CD14-positive monocyte (primary cell): Measurements from ENCODE around the gene LBP. TPM values are rescaled to one million over a fixed set of nuclear protein-coding genes. Genes with fewer than 3 reads are reported as not detected.

Experiments used
- DNase-seq, 3 donors: peaks; one replicate each; pipeline ENCODE4 v3.0.0-alpha.2; 2011 to 2022
- H2AFZ ChIP-seq: 2 replicates; pipeline ENCODE4 v1.6.0; 2012; ENCODE audit warnings: mild to moderate bottlenecking, low read depth, low read length, inconsistent platforms; ENCODE audit not compliant: insufficient read depth, poor library complexity, severe bottlenecking
- H3K27ac ChIP-seq, 2 donors: 1 replicate in 1 of 2; 2 replicates in 1 of 2; pipeline ENCODE4 v1.5.1; 2012 to 2013; ENCODE audit warnings: low read length in 2 of 2, control low read depth in 1 of 2, inconsistent platforms in 1 of 2, low read depth in 1 of 2, mild to moderate bottlenecking in 1 of 2
- H3K27me3 ChIP-seq, 2 donors: one replicate each; pipeline versions ENCODE4 v1.6.0 to v1.6.1; 2011 to 2013; ENCODE audit warnings: low read length in 2 of 2; ENCODE audit not compliant: control insufficient read depth in 2 of 2, insufficient read depth in 2 of 2
- H3K36me3 ChIP-seq, 2 donors: replicated peaks in 1 of 2; 1 replicate in 1 of 2; 2 replicates in 1 of 2; pipeline versions ENCODE4 v1.5.1 to v1.6.1; 2012 to 2013; ENCODE audit warnings: low read length in 2 of 2, control low read depth in 1 of 2, inconsistent platforms in 1 of 2, mild to moderate bottlenecking in 1 of 2; ENCODE audit not compliant: insufficient read depth in 2 of 2, control insufficient read depth in 1 of 2
- H3K4me1 ChIP-seq, 2 donors: 1 replicate in 1 of 2; 2 replicates in 1 of 2; pipeline versions ENCODE4 v1.5.1 to v1.6.1; 2012 to 2013; ENCODE audit warnings: low read length in 2 of 2, control low read depth in 1 of 2, inconsistent platforms in 1 of 2, mild to moderate bottlenecking in 1 of 2, moderate library complexity in 1 of 2; ENCODE audit not compliant: insufficient read depth in 2 of 2, control insufficient read depth in 1 of 2
- H3K4me2 ChIP-seq: replicated peaks from 2 replicates; pipeline ENCODE3; 2012; ENCODE audit warnings: low read length, moderate library complexity, mild to moderate bottlenecking; ENCODE audit not compliant: poor library complexity, severe bottlenecking; ENCODE audit errors: extremely low read depth
- H3K4me3 ChIP-seq, 3 experiments: fragments of 200-600 bp in 1 of 3; sonication (generic) in 1 of 3; replicated peaks in 1 of 3; 1 replicate in 2 of 3; 2 replicates in 1 of 3; pipeline ENCODE4 v1.5.1; 2011 to 2013; ENCODE audit warnings: low read length in 3 of 3, mild to moderate bottlenecking in 3 of 3, control low read depth in 2 of 3, low read depth in 2 of 3, inconsistent platforms in 1 of 3, moderate library complexity in 1 of 3
- H3K79me2 ChIP-seq: 2 replicates; pipeline ENCODE4 v1.6.0; 2012; ENCODE audit warnings: mild to moderate bottlenecking, control low read depth, inconsistent platforms, low read length, moderate library complexity; ENCODE audit not compliant: insufficient read depth
- H3K9ac ChIP-seq: 2 replicates; pipeline ENCODE4 v1.6.0; 2017; ENCODE audit warnings: low read length, mild to moderate bottlenecking; ENCODE audit not compliant: insufficient read depth, poor library complexity, severe bottlenecking
- H3K9me3 ChIP-seq, 2 donors: replicated peaks in 1 of 2; 1 replicate in 1 of 2; 2 replicates in 1 of 2; pipeline versions ENCODE4 v1.5.1 to v1.6.1; 2012 to 2013; ENCODE audit warnings: low read length in 2 of 2, control low read depth in 1 of 2; ENCODE audit not compliant: control insufficient read depth in 1 of 2, insufficient read depth in 1 of 2
- H4K20me1 ChIP-seq: 2 replicates; pipeline ENCODE4 v1.6.0; 2012; ENCODE audit warnings: mild to moderate bottlenecking, low read length, control low read depth, moderate library complexity; ENCODE audit not compliant: insufficient read depth
- H3K27ac Mint-ChIP-seq, 7 donors: one replicate each; pipeline ENCODE4 v1.8.0; 2020; ENCODE audit warnings: mild to moderate bottlenecking in 7 of 7, mixed read lengths in 7 of 7, moderate library complexity in 6 of 7, inconsistent platforms in 2 of 7
- H3K27me3 Mint-ChIP-seq, 3 donors: one replicate each; pipeline ENCODE4 v1.8.0; 2021 to 2022; ENCODE audit warnings: low read depth in 3 of 3, mild to moderate bottlenecking in 3 of 3, mixed read lengths in 3 of 3, moderate library complexity in 3 of 3, inconsistent platforms in 1 of 3
- H3K36me3 Mint-ChIP-seq, 2 donors: one replicate each; pipeline ENCODE4 v1.8.0; 2020; ENCODE audit warnings: mixed read lengths in 2 of 2, inconsistent platforms in 1 of 2, mild to moderate bottlenecking in 1 of 2
- H3K4me1 Mint-ChIP-seq: one replicate; pipeline ENCODE4 v1.8.0; 2020; ENCODE audit warnings: mild to moderate bottlenecking, mixed read lengths
- H3K4me3 Mint-ChIP-seq, 2 donors: one replicate each; pipeline ENCODE4 v1.8.0; 2020; ENCODE audit warnings: mild to moderate bottlenecking in 2 of 2, mixed read lengths in 2 of 2, moderate library complexity in 1 of 2
- H3K9me3 Mint-ChIP-seq, 7 donors: one replicate each; pipeline ENCODE4 v1.8.0; 2020 to 2022; ENCODE audit warnings: mixed read lengths in 7 of 7, mild to moderate bottlenecking in 6 of 7, moderate library complexity in 6 of 7, inconsistent platforms in 2 of 7
- CTCF ChIP-seq: fragments of 200-600 bp; IDR thresholded peaks from one replicate; pipeline ENCODE4 v1.8.0; 2022; ENCODE audit warnings: antibody characterized with exemption, mild to moderate bottlenecking
- WGBS: methylation state at CpG from one replicate; pipeline ENCODE4 v1.1.5; 2013; ENCODE audit warnings: missing lambda C conversion rate; ENCODE audit not compliant: insufficient coverage; 5-methylcytosine and 5-hydroxymethylcytosine counted together
- intact Hi-C, 2 donors: fragments of 100-400 bp; cut with micrococcal nuclease; formaldehyde crosslinking; loops; one replicate each; pipeline versions ENCODE4 v1.15.0 to v1.15.1; 2023
- polyA plus RNA-seq, 3 donors: library from polyadenylated mRNA; depleted of rRNA in 1 of 3; unstranded in 2 of 3; stranded (reverse) in 1 of 3; fragments of 300-500 nt in 2 of 3; fragments of >200 nt in 1 of 3; fragmentation: Illumina TruSeq in 2 of 3; gene quantifications; 1 replicate in 2 of 3; 2 replicates in 1 of 3; pipeline ENCODE4 v1.2.3, GENCODE V29; 2012 to 2021

Gene LBP
- polyA plus RNA-seq, 3 donors = not detected

DNA sequence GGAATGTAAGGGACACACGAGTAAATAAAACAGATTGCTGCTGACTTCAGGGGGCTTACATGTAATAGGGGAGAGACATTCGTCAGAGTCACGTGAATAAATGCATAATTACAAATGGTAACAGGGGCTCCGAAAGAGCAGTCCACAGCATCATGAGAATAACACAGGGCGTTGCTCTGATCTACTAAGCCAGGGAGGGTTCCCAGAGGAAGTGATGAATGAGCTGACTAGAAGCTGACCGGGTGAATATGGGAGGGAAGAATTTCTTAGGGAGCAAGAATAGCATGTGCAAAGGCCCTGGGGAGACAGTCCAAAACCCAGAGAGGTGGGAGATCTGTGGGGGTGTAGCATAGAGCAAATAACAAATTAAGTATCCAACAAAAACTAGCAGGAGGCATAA is 39.9 kb upstream of the LBP start:
- peaks cover 0 to 3% (median 3%) of the 10 kb centered on the region in 7 donors for H3K9me3 Mint-ChIP-seq
- no peak for DNase-seq
- H3K4me3 Mint-ChIP-seq = peak overlapping the region in 1 of 2 donors; percentile 1
- H3K4me2 ChIP-seq = no peak overlapping the region
- H3K27ac Mint-ChIP-seq = peak overlapping the region in 4 of 7 donors; percentile 35 to 69 (median 58)
- peaks cover 13% of the 10 kb centered on the region for H3K79me2 ChIP-seq
- peaks cover 10 to 25% (median 25%) of the 10 kb centered on the region in 3 donors for H3K27me3 Mint-ChIP-seq
- WGBS = 88% methylated on average over 4 of the region's 6 CpGs
- H3K4me1 ChIP-seq = peaks cover 61 to 65% of the 10 kb centered on the region in 2 donors
- no peak for TF ChIP-seq CTCF
- H3K27me3 ChIP-seq = peaks cover 2 to 16% of the 10 kb centered on the region in 2 donors
- H3K36me3 Mint-ChIP-seq = peaks cover 26 to 31% of the 10 kb centered on the region in 2 donors
- no peak overlapping the region for H3K9ac ChIP-seq
- H2AFZ ChIP-seq = no peak overlapping the region
- no peaks in the 10 kb centered on the region for H4K20me1 ChIP-seq
- intact Hi-C loops = loop anchor here in 1 of 2 donors (5.0 to 10.0 kb wide), 2 partner anchors 79 to 252 kb away; no protein-coding TSS in a partner anchor
- H3K27ac ChIP-seq = no peak overlapping the region
- no peak overlapping the region for H3K4me3 ChIP-seq
- peaks cover 67% of the 10 kb centered on the region for H3K4me1 Mint-ChIP-seq
- H3K9me3 ChIP-seq = no peaks in the 10 kb centered on the region
- H3K36me3 ChIP-seq = peaks cover 4 to 20% of the 10 kb centered on the region in 2 donors

GRCh38 chr20:38307371-38308046 is 38.8 kb upstream of the LBP start:
- peak overlapping the region; percentile 34 for H3K4me2 ChIP-seq
- no peak for TF ChIP-seq CTCF
- peaks cover 2 to 16% of the 10 kb centered on the region in 2 donors for H3K27me3 ChIP-seq
- H3K9me3 ChIP-seq = no peaks in the 10 kb centered on the region
- H2AFZ ChIP-seq = peak overlapping the region; percentile 8
- Mint-ChIP-seq H3K36me3 (peaks cover 35 to 38% of the 10 kb centered on the region in 2 donors), H3K9me3 (peaks cover 0 to 3% (median 3%) of the 10 kb centered on the region in 7 donors), H3K4me3 (peak overlapping the region; percentile 16 to 69), H3K27ac (peak overlapping the region; percentile 57 to 87 (median 74)), H3K27me3 (peaks cover 10 to 34% (median 26%) of the 10 kb centered on the region in 3 donors), H3K4me1 (peaks cover 60% of the 10 kb centered on the region)
- peak overlapping the region in 1 of 3 experiments; percentile 27 for H3K4me3 ChIP-seq
- peak overlapping the region in 1 of 2 donors; percentile 24 for H3K27ac ChIP-seq
- WGBS = 57% methylated on average over 5 of the region's 8 CpGs
- intact Hi-C loops = loop anchor here in 1 of 2 donors (5.0 to 10.0 kb wide), 2 partner anchors 80 to 253 kb away; no protein-coding TSS in a partner anchor
- peaks cover 13% of the 10 kb centered on the region for H3K79me2 ChIP-seq
- peak; percentile 49 to 72 (median 58) for DNase-seq
- H4K20me1 ChIP-seq = no peaks in the 10 kb centered on the region
- peaks cover 4 to 20% of the 10 kb centered on the region in 2 donors for H3K36me3 ChIP-seq
- no peak overlapping the region for H3K9ac ChIP-seq
- peaks cover 59% of the 10 kb centered on the region in 2 donors for H3K4me1 ChIP-seq
